ENCODE measurements around the gene REP15.

- TF ChIP-seq CTCF (IDR thresholded peaks at IDR 0.05) (no peak), NRF1 (IDR thresholded peaks at IDR 0.05; ENCODE audit: low read depth, low read length) (no peak), SMC3 (IDR thresholded peaks at IDR 0.05; ENCODE audit: low read depth, low read length) (no peak), JUND (IDR thresholded peaks at IDR 0.05) (no peak), NFIC (IDR thresholded peaks at IDR 0.05; ENCODE audit: borderline replicate concordance) (no peak), YY1 (IDR thresholded peaks at IDR 0.05; ENCODE audit: low read depth) (no peak)
These were observed 9.0 kb downstream of the REP15 start for GRCh38 chr12:27705263-27705662.

All from SK-N-SH (cell line).